Activated T-cell treated with anti-CD3 and anti-CD28 coated beads, Interleukin-2, amount 50 U/mL, for 72 hours (primary cell): ENCODE measurements around the gene XRCC1. TPM values are rescaled to one million over a fixed set of nuclear protein-coding genes. Genes with fewer than 3 reads are reported as not detected.

Experiments used
- ATAC-seq, 2 donors: fragments of 150-1000 bp; cut with Tn5 transposase; replicated peaks in 1 of 2; 2 replicates each; pipeline ENCODE4 v1.10.0; 2021; ENCODE audit warnings: moderate library complexity in 2 of 2, mild to moderate bottlenecking in 1 of 2
- DNase-seq, 2 donors: peaks; one replicate each; pipeline ENCODE4 v3.0.0; 2021 to 2022; ENCODE audit warnings: mixed read lengths in 1 of 2
- H3K27ac Mint-ChIP-seq: one replicate; pipeline ENCODE4 v1.8.0; 2022; ENCODE audit warnings: mild to moderate bottlenecking, moderate library complexity, mixed read lengths
- H3K27me3 Mint-ChIP-seq: one replicate; pipeline ENCODE4 v1.8.0; 2022; ENCODE audit warnings: low read depth, mixed read lengths
- H3K36me3 Mint-ChIP-seq, 2 donors: one replicate each; pipeline ENCODE4 v1.8.0; 2022; ENCODE audit warnings: mixed read lengths in 2 of 2, mild to moderate bottlenecking in 1 of 2; ENCODE audit not compliant: insufficient read depth in 2 of 2
- H3K4me1 Mint-ChIP-seq: one replicate; pipeline ENCODE4 v1.8.0; 2022; ENCODE audit warnings: low read depth, mixed read lengths
- H3K4me3 Mint-ChIP-seq, 2 donors: one replicate each; pipeline ENCODE4 v1.8.0; 2022; ENCODE audit warnings: mild to moderate bottlenecking in 2 of 2, mixed read lengths in 2 of 2, moderate library complexity in 2 of 2
- H3K9me3 Mint-ChIP-seq, 2 donors: one replicate each; pipeline ENCODE4 v1.8.0; 2022; ENCODE audit warnings: mixed read lengths in 2 of 2
- total RNA-seq, 2 donors: library from RNA; stranded (reverse); gene quantifications; one replicate each; pipeline ENCODE4 v1.2.3, GENCODE V29; 2022

XRCC1 gene, protein sequence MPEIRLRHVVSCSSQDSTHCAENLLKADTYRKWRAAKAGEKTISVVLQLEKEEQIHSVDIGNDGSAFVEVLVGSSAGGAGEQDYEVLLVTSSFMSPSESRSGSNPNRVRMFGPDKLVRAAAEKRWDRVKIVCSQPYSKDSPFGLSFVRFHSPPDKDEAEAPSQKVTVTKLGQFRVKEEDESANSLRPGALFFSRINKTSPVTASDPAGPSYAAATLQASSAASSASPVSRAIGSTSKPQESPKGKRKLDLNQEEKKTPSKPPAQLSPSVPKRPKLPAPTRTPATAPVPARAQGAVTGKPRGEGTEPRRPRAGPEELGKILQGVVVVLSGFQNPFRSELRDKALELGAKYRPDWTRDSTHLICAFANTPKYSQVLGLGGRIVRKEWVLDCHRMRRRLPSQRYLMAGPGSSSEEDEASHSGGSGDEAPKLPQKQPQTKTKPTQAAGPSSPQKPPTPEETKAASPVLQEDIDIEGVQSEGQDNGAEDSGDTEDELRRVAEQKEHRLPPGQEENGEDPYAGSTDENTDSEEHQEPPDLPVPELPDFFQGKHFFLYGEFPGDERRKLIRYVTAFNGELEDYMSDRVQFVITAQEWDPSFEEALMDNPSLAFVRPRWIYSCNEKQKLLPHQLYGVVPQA
- total RNA-seq, result 10 to 100 TPM; 58.4 to 66.7 TPM

DNA sequence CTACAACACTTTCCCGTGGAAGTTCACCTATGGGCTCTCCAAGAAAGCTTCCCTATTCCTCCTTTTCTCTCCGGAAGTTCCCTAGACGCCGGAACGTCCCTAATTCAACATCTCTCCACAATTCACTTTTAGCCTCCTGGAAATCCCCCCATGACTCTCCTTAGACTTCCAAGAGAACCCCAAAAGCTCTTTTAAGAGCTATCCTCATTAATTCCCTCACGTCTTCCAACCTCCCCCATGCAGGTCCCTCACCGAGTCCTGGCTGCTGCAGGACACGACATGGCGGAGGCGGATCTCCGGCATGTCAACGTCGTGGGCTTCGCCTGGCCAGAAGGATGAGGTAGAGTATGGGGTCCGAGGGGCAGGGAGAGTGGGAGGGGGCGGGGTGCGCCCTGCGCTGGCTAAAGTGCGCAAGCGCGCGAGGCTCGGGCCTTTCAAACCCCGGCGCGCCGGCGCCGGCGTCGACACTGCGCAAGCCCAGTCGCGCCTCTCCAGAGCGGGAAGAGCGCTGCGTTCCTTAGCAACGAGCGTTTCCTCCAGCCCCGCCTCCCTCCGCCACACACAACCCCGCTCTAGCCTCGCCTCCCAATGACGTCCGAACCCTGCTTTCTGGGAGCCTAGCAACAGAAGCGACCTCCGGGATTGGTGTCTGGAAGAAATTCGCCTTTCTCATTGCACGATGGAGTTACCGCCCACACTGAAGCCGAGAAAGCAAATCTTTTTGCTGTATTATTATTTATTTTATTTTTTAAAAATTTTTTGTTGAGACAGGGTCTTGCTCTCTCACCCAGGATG is at the start of gene XRCC1, which contains the start of gene PINLYP:
Gene XRCC1, minus strand, starts transcription at position 372 of the 795 bp plus-strand sequence. Its CDS starts 69 bp downstream, at position 303.
Gene PINLYP, plus strand, starts transcription at position 646 of the 795 bp plus-strand sequence. CDS start 1,391 bp downstream, outside the sequence.
- H3K4me3 Mint-ChIP-seq, result peak within 1 kb of the TSS; percentile 98 to 99
- no peaks in the 10 kb centered on the region for H3K9me3 Mint-ChIP-seq
- peak within 1 kb of the TSS; percentile 95 for H3K27ac Mint-ChIP-seq
- ATAC-seq (peak; percentile 99 to 100), DNase-seq (peak; percentile 95 to 97)
- no peaks in the 10 kb centered on the region for H3K27me3 Mint-ChIP-seq
- H3K4me1 Mint-ChIP-seq, result peaks cover 61% of the 10 kb centered on the region
- H3K36me3 Mint-ChIP-seq, result peaks cover 3 to 4% of the 10 kb centered on the region in 2 donors

DNA sequence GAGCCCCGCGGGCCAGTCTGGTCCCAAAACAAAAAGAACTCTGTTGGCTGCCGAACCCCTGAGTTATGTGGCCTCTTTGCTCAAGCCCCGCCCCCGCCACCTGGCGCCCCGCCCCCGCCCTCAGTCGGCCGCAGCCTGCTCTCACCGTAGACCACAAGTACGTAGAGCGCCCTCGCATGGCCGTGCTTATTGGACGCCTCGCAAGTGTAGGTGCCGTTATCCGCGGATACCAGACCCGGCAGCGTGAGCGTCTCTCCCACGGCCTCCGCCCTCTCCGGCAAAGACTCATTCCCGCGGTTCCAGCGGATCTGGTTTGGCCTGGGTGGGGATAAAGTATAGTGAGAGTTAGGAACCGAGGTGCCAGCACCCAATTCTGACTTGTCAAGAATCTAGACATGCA is 49.6 kb upstream of the XRCC1 start:
- no peaks in the 10 kb centered on the region for H3K9me3 Mint-ChIP-seq
- H3K27me3 Mint-ChIP-seq, result peaks cover 15% of the 10 kb centered on the region
- peak overlapping the region; percentile 47 for H3K27ac Mint-ChIP-seq
- DNase-seq (peak; percentile 90 to 92), ATAC-seq (peak; percentile 88 to 91)
- peaks cover 35% of the 10 kb centered on the region for H3K4me1 Mint-ChIP-seq
- peak overlapping the region; percentile 20 to 48 for H3K4me3 Mint-ChIP-seq
- H3K36me3 Mint-ChIP-seq, result peaks cover 0 to 1% of the 10 kb centered on the region in 2 donors

DNA sequence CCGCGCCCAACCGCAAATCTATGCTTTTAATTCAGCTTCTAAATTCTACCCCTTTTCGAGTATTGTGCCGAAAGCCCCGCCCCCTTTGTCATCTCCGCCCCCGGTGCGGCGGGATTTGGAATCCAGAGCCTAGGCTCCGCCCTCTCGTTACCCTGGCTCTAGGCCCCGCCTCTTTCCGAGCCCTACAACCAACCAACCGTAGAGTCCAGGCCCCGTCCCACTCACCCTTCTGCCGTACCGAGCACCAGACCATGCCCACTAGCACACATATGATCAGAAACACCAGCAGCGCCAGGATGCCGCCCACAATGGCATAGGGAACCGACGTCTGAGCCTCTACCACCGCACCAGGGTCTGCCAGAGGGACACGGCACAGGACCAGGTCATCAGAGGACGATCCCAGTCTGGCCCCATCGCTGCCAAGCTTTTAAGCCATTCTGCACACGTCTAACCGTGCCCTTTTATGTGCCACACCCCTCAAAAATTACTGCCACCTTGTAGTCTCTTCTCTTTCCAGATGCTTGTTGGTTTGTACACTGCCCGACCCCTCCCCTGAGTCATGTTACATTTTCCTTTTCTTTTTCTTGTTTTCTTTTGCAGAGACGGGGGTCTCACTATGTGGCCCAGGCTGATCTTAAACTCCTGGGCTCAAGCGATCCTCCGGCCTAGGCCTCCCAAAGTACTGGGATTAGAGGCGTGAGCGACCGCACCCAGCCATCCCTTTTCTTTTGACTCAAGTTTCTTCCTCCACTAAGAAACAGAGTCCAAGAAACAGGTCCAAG is 48.8 kb upstream of the XRCC1 start:
- peaks cover 0 to 3% of the 10 kb centered on the region in 2 donors for H3K36me3 Mint-ChIP-seq
- H3K9me3 Mint-ChIP-seq, result no peaks in the 10 kb centered on the region

DNA sequence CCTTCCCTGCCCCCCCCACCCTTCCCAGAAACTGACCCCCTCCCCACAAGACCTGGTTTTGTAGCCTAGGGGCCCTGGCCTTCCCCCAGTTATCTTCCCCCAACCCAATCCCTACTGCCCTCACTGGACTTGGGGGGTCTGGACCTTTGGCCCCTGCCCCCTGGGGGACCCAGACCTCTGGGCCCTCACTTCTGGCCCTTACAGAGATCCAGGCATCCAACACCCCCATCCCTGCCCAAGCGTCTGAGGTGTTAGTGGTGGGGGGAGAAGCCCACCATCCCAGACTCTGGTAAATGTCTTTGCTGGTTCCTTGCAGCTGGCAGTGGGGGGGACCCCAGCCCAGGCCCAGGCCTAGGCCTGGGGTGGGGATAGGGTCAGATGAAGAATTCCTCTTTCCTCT is 47.6 kb upstream of the XRCC1 start:
- H3K27ac Mint-ChIP-seq, result no peak overlapping the region
- ATAC-seq (no peak), DNase-seq (no peak)
- no peak overlapping the region for H3K4me3 Mint-ChIP-seq
- H3K27me3 Mint-ChIP-seq, result peaks cover 15% of the 10 kb centered on the region
- no peaks in the 10 kb centered on the region for H3K9me3 Mint-ChIP-seq
- H3K4me1 Mint-ChIP-seq, result peaks cover 42% of the 10 kb centered on the region
- peaks cover 0 to 3% of the 10 kb centered on the region in 2 donors for H3K36me3 Mint-ChIP-seq

More for the DNA sequence above, 48.8 kb upstream of the XRCC1 start:
- no peak overlapping the region for H3K27ac Mint-ChIP-seq
- peak overlapping the region in 1 of 2 donors; percentile 48 for H3K4me3 Mint-ChIP-seq
- ATAC-seq (no peak), DNase-seq (no peak)
- peaks cover 15% of the 10 kb centered on the region for H3K27me3 Mint-ChIP-seq
- peaks cover 35% of the 10 kb centered on the region for H3K4me1 Mint-ChIP-seq

DNA sequence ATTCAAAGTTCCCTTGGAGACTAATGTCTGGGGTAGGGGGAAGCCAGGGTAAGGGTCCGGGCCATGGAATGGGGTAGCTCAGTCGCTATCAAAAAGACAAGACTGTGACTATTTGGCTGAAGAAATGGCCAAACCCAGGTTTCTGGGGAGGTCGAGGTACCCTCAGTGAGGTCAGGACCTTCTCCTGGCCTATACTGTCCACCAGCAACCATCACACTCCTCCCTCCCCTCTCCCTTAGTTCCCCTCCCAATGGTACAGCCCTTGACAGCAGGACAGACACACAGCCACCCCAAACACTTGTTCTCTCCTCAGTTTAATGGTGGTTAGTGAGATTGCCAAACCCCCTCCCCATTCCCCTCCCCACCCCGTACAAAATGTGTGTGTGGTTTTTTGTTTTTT is 46.7 kb upstream of the XRCC1 start:
- Mint-ChIP-seq H3K4me3 (no peak overlapping the region), H3K27me3 (peaks cover 15% of the 10 kb centered on the region), H3K9me3 (no peaks in the 10 kb centered on the region), H3K36me3 (peaks cover 0 to 3% of the 10 kb centered on the region in 2 donors), H3K27ac (no peak overlapping the region), H3K4me1 (peaks cover 42% of the 10 kb centered on the region)
- no peak for DNase-seq
- ATAC-seq, result no peak

DNA sequence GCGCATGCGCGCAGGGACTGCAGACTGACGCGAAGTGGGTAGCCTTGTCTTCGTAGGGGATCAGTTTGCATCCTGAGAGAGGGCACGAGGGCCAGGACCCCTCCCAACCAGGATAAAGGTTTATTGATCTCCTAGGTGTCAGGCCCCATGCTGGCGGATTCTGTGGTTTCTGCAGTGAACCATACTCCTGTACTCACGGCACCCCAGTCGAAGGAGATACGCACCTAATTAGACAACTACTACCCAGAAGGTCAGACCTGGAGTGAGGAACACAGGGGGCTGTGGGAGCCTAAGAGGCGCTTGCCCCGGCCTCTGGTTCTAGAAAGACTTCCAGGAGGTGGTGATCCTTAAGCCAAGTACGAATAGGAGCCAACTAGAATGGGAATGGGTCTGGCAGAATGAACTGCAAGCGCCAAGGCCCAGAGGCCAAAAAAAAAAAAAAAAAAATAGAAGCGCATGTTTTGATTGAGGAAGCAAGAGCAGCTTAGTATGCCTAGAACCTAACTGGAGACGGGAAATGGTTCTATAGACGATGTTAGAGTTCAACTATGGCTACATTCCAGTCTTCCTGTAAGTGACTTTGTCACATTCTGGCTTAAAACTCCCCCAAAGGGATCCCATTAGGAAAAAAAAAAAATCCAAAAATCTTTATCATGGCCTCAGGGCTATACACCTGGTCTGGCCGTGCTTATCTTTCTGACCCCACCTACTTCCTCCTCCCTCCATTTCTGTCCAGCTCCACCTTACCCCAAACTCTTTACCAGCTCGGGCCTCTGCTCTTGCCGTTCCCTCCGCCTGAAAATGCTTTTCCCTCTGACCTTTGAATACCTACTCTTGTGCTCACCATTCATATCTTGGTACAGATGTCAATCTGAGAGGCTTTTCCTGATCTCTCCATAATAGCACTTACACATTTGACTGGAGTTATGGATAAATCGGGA is 45.0 kb upstream of the XRCC1 start:
- Mint-ChIP-seq H3K4me1 (peaks cover 34% of the 10 kb centered on the region), H3K27ac (peak overlapping the region; percentile 99), H3K9me3 (no peaks in the 10 kb centered on the region), H3K36me3 (peaks cover 0 to 3% of the 10 kb centered on the region in 2 donors), H3K4me3 (peak overlapping the region; percentile 96 to 99), H3K27me3 (no peaks in the 10 kb centered on the region)
- DNase-seq, result peak; percentile 88 to 89
- peak in 1 of 2 donors; percentile 2 for ATAC-seq

DNA sequence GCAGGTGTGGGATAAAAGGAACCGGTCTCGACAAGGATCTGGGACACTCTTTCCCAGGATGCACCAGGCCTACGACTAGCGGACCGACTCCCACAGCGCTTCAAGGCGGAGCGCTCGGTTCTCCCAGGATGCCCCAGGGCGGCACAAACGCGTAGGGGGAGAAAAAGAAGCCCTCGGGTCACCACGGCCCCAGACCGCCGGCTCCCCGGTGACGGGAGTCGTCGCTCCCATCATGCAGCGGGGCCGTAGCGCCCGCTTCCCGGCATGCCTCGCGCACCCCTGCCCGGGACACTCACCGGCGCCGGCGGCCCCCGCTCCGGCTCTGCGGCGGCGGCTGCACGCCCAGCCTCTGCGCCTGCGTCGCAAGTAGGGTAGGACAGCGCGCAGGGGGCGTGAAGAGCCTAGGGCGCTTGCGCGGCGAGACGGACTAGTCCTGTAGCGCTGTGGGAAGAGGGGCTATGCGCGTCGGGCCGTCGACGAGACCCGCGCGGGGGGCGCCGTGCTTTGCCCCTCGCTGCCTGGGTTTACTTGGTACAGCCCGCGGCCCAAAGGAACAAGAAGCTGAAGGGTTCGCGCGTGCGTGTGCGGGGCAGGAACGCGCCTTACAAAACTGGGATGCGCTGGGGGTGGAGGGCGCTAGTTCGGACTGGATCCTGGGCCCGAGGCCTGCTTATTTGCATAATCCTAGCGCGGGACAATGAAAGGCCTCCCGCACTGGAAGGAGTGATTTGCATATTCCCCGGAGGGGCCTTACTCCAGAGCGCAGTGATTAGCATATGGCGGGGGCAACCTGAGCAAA is 44.1 kb upstream of the XRCC1 start, which contains the start of gene ZNF428:
Gene ZNF428, minus strand, starts transcription at position 368 of the 799 bp plus-strand sequence. CDS start 5,325 bp downstream, outside the sequence.
- ATAC-seq (peak; percentile 92 to 95), DNase-seq (peak; percentile 92)
- Mint-ChIP-seq H3K27me3 (no peaks in the 10 kb centered on the region), H3K4me3 (peak within 1 kb of the TSS; percentile 96 to 99), H3K9me3 (no peaks in the 10 kb centered on the region), H3K27ac (peak within 1 kb of the TSS; percentile 99), H3K36me3 (peaks cover 0 to 3% of the 10 kb centered on the region in 2 donors), H3K4me1 (peaks cover 25% of the 10 kb centered on the region)

DNA sequence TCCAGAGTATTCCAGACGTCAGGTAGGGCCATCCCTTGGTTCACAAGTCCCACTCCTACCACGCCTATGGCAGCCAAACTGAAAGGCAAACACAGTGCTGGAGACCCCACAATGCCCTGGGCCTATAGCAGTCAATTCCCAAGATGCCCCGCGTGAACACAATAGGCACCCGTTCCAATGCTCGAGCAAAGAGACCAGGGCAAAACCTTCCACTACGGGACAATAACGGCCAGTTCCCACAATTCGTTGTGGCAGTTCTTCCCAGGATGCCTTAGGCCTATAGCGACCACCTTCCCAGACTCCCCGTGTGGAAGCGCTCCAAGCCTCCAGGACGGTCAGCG is 43.6 kb upstream of the XRCC1 start:
- peaks cover 0 to 3% of the 10 kb centered on the region in 2 donors for H3K36me3 Mint-ChIP-seq
- H3K27ac Mint-ChIP-seq, result peak overlapping the region; percentile 99
- H3K27me3 Mint-ChIP-seq, result no peaks in the 10 kb centered on the region
- DNase-seq (peak; percentile 50 to 58), ATAC-seq (peak; percentile 35 to 36)
- peaks cover 20% of the 10 kb centered on the region for H3K4me1 Mint-ChIP-seq
- no peaks in the 10 kb centered on the region for H3K9me3 Mint-ChIP-seq
- H3K4me3 Mint-ChIP-seq, result peak overlapping the region; percentile 96 to 99

DNA sequence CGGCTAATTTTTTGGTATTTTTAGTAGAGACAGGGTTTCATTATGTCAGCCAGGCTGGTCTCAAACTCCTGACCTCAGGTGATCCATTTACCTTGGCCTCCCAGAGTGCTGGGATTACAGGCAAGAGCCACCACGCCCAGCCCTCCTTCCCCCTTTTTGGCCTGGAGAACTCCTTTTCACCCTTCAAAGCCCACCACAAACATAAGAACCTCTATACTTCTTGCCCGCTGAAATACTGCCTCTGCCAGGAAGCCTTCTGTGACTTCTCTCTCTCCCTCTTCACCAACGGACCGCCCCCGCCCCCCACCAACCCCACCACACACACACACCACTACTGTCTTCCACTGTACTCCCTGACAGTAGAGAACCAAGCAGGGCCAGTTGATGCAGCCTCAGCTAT is 41.6 kb upstream of the XRCC1 start:
- peak overlapping the region; percentile 45 for H3K27ac Mint-ChIP-seq
- ATAC-seq (no peak), DNase-seq (no peak)
- peaks cover 17% of the 10 kb centered on the region for H3K4me1 Mint-ChIP-seq
- no peaks in the 10 kb centered on the region for H3K9me3 Mint-ChIP-seq
- no peak overlapping the region for H3K4me3 Mint-ChIP-seq
- H3K36me3 Mint-ChIP-seq, result peaks cover 0 to 4% of the 10 kb centered on the region in 2 donors
- H3K27me3 Mint-ChIP-seq, result no peaks in the 10 kb centered on the region

DNA sequence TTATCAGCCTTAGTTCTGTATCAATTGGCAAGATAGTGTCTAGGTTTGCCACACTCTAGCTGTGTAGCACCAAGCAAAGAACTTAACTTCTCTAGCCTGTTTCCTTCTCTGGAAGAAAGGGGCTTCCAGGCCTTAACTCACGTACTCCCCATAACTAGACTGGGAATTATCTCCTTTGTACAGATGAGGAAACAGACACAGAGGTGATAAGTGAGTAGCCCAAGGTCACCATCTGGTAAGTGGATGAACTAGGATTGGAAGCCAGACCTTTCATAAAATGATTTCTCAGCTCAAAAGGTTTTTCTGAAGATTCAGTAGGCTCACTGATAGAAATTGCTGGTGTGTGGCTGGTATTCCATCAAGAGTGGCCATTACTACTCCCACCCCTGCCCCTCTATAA is 41.0 kb upstream of the XRCC1 start:
- no peak for DNase-seq
- Mint-ChIP-seq H3K27ac (no peak overlapping the region), H3K9me3 (no peaks in the 10 kb centered on the region), H3K36me3 (peaks cover 0 to 4% of the 10 kb centered on the region in 2 donors), H3K4me1 (peaks cover 17% of the 10 kb centered on the region), H3K27me3 (no peaks in the 10 kb centered on the region), H3K4me3 (no peak overlapping the region)
- ATAC-seq, result no peak

DNA sequence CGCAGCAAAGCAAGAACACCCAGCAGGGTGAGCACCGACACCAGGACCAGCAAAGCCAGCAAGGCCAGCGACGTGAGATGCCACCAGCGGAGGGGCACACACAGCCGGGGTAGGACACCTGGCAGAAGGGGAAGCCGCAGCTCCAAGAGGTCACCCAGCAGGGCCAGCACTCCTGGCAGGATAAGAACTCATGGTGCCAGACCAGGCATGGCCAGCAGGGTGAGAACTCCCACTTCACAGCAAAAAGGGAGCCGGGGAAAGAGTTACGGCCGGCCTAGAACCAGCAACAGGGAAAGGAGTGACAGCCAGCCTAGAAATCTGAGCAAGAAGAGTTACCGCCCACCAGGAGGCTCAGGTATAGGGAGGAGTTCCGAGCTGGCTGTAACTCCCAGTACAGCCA is 37.0 kb upstream of the XRCC1 start:
- Mint-ChIP-seq H3K27me3 (no peaks in the 10 kb centered on the region), H3K27ac (no peak overlapping the region), H3K4me3 (no peak overlapping the region), H3K9me3 (no peaks in the 10 kb centered on the region), H3K4me1 (peaks cover 6% of the 10 kb centered on the region), H3K36me3 (peaks cover 0 to 2% of the 10 kb centered on the region in 2 donors)
- ATAC-seq (no peak), DNase-seq (no peak)
